Stimulated activated CD8-positive, alpha-beta memory T cell treated with anti-CD3 and anti-CD28 coated beads, Interleukin-7, amount 100 ng/mL, for 48 hours (primary cell): ENCODE data around the gene RIBC2.
"Not testable (repeated sequence)": the region's sequence is repeated elsewhere in the genome, so short reads cannot be mapped to it uniquely, and the experiment has no call there.

Experiments
- DNase-seq, 2 donors: peaks; one replicate each; pipeline ENCODE4 v3.0.0-alpha.2; 2020; ENCODE audit warnings: low read depth in 1 of 2; ENCODE audit errors: extremely low read depth in 1 of 2

RIBC2 gene

DNA sequence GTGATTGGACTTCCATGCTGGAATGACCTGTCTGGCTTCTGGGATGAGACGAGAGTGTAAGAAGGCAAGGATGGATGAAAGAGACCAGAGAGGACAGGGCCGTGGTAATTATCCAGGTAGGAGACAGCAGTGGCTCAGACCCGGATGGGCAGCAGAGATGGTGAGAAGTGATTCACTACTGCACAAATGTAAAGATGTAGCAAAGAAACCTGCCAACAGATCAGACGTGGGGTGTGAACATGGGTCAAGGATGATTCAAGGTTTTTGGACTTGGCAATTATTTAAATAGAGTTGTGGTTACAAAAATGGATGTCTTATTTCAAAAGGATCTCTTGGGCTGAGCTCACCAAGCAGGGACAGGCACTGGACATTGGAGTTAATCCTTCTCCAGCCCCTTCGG is 32.7 kb downstream of the RIBC2 start:
- no peak for DNase-seq

DNA sequence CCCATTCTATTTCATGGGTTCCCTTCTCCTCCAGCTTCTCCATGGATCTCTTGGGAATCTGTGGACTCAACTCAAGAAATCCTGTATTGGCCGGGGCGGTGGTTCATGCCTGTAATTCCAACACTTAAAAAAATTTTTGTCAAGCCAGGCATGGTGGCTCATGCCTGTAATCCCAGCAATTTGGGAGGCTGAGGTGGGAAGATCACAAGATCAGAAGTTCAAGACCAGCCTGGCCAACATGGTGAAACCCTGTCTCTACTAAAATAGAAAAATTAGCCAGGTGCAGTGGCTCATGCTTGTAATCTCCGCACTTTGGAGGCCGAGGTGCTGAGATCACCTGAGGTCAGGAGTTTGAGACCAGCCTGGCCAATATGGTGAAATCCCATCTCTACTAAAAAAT is 34.1 kb downstream of the RIBC2 start:
- DNase-seq = not testable (repeated sequence)

DNA sequence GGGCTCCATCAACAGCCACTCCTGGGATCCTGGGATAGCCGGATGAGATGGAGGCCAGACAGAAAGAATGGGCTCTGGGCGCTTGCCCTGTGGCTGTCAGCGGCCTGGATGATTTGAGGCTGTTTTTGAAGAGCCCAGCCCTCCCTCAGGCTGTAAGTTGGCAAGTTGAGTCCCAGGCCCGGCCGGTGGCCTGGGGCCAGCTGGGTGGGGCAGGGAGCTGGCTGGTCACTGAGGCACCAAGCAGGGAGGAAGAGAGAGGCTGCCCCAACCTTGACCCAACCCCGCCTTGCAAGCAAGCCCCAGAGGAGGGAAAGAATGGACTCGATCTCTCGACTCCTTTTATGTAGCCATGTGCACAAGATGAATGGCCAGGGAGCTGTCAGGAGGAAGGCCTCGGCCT is 34.9 kb downstream of the RIBC2 start:
- no peak for DNase-seq

DNA sequence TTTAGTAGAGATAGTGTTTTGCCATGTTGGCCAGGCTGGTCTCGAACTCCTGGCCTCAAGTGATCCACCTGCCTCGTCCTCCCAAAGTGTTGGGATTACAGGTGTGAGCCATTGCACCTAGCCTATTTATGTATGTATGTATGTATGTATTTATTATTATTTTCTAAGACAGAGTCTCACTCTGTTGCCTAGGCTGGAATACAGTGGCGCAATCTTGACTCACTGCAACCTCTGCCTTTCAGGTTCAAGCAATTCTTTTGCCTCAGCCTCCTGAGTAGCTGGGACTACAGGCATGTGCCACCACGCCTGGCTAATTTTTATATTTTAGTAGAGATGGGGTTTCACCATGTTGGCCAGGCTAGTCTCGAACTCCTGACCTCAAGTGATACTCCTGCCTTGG is 35.9 kb downstream of the RIBC2 start:
- not testable (repeated sequence) for DNase-seq

DNA sequence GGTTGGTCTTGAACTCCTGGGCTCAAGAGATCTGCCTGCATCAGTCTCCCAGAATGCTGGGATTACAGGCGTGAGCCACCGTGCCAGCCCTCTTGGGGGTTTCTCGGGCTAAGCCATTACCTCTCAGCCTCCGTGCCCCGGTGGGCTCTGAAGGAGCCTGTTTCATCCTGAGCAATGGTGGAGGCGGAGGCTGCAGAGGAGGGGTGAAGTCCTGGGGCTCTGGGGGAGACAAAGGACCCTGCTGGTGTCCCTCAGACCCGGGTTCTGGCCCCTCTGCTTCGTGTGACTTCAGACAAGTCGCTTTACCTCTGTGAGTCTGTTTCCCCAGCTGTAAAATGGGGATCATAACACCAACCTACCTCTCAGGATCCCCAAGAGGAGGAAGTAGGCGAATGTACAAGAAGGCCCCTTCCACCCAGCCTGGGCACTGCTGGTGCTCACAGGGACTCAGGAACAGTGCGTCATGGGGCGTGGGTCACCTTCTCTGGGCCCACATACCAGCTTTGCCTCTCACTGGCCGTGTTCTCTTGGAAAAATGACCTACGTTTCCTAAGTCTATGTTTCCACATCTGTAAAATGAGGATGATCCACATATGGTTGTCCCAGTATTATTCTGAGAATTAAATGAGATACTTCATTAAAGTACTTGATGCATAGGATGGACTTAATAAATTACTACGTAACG is 36.8 kb downstream of the RIBC2 start:
- DNase-seq = no peak

DNA sequence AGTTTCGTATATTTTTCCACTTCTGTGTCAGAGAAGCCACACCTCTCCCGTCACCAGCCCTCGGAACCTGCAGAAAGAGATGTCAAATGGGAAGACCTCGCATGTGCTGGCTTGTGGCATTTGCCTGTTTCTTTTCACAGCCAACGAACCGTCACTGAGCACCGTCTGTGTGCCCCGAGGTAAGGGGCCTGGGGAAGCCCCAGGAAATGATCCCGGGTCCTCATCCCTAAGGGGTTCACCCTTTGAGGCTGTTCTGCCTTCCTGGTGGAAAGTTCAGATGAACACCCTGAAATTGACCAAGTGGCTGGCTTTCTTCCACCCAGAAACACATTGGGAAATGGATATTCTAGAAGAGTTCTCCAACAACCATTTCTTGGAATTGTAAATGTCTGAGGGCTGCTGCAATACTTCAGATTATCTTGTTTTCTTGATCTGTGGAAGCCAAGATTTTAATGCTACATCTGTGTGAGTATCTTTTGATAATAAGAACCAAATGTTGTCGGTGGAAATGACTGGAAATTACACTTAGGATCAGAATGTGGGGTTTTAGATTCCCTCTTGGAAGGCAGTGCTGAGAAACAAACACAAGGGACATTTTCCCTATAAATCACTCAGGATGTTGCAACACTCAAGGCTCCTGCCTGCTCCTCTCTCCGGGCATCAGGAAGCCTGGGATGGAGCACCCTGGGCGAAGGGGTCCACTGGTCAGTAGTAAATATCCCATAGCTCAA is 37.6 kb downstream of the RIBC2 start:
- DNase-seq = no peak

DNA sequence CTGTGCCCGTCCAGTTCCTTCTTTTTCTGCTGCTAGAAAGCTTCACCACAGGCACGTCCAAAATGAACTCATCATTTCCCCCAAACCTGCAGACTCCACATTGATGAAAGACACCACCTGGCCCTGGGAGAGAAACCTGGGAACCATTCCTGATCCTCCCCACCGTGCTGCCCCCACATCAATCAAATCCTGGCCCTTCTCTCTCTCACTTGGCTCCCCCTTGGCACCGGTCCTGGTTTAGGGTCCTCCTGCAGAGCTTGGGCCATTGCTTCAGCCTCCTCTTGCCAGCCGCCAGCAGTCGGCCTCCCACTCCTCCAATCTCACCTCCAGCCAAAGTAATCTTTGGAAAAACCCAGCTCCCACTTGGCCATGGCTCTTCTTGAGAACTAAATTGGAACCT is 38.5 kb downstream of the RIBC2 start:
- no peak for DNase-seq

DNA sequence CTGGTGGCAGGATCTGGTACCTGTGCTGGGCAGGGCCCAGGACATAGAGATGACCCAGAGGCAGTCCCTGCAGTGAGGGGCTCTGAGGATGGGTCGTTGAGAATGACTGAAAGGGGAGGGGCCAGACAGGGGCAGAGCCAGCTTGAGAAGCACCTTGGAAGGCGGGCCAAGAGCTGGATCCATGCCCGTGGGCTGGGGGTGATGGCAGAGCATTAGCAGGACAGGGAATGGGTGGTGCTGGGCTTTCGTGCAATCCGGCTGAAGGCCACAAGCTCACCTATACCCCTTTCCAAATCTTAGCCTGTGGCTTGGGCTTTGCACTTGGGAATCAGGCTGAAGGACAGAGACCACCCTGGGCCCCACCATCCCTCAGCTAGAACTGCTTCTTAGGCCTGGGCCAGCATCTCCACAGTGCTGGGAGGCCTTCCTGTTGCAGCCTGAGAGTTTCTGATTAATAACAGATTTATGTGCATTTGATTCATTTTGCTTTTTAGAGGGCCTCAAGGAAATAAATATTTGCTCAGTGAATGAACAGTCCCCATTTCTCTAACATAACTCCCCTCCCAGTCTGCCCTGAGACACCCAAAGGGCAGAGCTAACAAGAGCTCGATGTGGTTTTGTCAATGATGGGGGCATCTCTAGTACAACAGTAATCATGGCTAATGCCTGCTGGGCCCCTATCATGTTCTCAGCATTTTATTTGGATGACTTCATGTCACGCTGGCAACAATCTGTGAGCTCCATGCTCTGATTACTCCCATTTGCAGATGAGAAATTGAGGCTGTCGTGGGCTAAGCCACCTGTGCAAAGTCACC is 39.3 kb downstream of the RIBC2 start:
- no peak for DNase-seq

DNA sequence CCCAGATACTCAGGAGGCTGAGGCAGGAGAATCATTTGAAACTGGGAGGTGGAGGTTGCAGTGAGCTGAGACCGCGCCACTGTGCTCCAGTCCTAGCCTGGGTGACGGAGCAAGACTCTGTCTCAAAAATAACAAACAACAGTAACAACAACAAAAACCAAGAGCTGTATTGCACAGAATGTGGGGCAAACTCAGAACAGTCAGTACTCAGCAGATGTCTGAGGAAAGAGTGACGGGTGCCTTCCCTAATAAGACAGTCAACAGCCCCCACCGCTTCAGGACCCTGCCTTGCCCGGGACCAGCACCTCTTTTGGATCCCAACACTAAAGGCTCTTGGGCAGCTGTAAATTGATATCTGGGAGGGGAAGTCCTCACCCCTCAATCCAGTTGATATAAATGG is 40.3 kb downstream of the RIBC2 start:
- DNase-seq = no peak

DNA sequence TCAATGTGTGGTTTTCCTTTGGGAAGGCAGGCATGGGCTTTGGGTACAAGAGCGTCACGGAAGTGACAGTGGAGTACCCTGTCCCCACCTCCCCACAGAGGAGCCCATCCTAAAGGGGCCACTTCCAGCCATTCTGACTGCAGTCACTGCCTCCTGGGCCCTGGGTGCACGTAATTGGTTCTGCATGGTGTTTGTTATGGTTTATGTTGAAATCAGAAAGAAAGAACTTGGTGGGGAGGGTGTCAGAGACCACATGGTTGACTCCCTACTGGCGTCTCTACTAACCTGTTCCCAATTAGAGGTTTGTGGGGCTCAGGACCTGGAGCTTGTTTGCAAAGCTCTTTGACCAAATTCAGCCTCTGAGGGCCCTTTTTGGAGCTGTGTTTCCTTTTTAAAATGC is 40.8 kb downstream of the RIBC2 start:
- DNase-seq = no peak

DNA sequence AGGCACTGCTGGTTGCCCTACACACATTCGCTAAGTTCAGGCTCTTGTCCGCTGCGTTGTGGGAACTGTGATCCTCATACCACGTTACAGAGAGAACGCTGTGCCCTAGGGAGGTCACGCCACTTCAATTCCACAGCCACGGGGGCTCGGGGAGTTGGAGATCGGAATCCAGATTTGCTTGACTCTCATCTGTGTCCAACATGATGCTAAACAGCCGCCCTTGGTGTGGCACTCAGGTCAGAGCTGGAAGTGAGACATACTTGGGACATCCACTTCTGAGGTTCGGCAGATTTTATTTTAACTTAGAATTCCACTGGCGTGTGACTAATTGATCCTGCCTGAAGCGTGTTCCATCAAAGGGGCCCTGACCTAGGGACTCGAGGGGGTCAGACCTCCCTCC is 41.7 kb downstream of the RIBC2 start:
- DNase-seq = no peak

DNA sequence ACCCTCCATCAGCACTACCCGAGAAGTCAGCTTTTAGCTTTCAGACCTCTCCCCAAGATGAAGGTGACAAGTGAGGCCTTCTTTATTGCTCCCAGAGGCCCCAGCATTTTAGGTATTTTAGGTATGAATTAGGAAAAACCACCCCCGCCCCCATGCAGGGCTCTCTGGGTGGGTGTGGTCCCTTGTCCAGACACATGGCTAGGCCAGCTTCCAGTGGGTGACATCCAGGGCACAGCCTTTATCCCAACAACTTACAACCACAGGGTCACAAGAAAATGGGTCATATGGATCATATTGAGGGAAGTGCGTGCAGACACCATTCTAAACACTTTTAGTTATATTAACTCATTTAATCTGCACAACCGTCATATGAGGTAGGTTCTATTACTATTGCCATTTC is 42.1 kb downstream of the RIBC2 start:
- DNase-seq = no peak

DNA sequence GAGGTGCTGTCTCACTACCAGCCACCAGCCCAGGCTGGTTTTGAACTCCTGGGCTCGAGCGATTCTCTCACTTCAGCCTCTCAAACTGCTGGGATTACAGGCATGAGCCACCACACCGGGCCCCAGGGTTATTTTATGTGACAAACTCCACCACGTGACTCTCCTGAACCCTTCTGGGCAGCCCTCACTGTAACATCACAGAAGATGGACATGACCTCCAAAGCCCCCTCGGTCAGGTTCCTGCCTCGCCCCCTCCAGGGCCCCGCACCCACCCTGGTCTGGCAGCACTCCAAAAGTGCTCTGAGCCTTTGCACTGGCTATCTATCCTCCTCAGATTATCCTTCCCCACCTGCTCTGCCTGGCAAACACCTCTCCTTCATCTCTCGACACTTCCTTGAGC is 43.3 kb downstream of the RIBC2 start:
- no peak for DNase-seq

DNA sequence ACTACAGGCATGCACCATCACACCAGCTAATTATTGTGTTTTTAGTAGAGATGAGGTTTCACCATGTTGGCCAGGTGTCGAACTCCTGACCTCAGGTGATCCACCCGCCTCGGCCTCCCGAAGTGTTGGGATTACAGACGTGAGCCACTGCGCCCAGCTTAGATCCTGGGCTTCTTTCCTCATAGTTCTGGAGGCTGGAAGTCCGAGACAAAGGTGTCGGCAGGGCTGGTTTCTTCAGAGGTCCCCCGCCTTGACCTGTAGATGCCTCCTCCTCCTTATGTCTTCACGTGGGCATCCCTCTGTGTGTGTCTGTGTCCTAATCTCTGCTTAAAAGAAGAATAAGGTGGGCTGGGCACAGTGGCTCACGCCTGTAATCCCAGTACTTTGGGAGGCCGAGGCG is 45.0 kb downstream of the RIBC2 start:
- no peak for DNase-seq

DNA sequence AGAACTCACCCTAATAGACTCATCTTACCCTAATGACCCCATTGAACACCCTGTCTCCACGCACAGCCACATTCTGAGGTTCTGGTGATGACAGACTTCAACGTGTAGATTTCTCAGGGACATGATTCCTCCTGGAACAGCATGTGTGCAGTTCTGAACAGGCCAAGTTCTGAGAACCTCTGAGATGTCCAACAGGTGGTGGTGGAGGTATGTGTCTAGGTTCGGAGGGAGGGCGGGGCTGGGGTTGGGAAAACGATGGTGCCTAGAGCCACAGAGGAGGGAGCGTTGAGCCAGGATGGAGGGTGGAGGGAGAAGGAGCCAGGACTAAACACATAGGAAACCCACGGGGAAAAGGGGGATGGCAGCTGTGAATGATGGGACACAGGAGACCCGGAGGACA is 45.7 kb downstream of the RIBC2 start:
- no peak for DNase-seq

DNA sequence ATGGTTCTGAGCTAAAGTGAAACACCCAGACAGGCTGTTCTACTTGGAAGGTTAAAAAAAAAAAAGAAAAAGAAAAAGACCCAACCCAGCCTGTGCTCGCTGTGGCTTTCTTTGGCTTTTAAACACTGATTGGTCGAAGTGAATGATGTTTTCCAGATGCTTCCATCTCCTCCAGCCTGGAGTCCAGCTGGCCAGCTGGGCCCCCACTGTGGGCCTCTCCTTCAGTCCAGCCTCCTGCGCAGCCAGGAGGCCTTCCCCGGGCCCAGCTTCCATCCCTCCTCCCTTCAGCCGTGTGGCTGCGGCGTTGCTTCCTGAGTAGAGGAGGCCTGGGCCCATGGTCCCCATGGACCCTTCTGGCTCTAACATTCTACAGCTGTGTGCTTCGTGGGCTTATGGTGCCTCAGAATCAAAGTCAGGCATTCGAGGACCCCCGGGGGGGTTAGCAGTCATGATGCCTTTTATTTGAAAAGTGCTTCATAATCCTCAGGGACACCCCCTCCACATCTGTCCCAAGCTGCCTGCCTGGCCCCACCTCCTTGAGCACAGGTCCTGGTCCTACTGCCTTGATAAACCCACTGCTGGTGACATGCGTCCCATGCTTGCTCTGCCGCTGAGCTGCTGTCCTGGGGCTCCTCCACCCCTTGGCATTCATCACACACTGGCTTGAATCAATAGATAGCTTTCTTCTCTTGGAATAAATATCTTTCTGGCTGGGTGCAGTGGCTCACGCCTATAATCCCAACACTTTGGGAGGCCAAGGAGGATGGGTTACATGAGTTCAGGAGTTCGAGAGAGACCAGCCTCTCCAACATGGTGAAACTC is 47.0 kb downstream of the RIBC2 start:
- DNase-seq = no peak

DNA sequence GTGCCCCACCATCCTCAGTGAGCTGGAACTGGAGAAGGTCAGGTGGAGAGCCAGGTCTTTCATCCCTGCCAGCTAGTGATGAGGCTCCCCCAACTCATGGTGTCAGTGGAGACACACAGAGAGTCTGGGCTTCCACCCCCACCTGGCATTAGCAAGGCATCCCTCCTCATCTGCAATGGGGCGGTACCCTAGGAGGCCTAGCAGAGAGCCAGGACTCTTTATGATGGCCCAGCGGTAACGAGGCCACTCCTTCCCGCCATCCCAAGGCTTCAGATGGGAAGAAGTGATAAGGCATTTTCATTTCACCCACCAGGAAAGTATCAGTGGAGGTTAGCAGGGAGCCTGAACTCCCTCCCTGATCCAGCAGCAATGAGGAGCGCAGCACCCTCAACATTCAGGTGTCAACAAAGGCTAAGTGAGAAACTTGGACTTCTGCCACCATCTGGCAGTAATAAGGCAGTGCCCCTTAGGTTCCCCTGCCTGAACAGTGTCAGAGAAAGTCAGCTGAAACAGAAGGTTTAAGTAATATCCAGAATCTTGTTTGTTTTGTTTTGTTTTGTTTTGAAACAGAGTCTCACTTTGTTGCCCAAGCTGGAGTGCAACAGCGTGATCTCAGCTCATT is 48.7 kb downstream of the RIBC2 start:
- DNase-seq = no peak

DNA sequence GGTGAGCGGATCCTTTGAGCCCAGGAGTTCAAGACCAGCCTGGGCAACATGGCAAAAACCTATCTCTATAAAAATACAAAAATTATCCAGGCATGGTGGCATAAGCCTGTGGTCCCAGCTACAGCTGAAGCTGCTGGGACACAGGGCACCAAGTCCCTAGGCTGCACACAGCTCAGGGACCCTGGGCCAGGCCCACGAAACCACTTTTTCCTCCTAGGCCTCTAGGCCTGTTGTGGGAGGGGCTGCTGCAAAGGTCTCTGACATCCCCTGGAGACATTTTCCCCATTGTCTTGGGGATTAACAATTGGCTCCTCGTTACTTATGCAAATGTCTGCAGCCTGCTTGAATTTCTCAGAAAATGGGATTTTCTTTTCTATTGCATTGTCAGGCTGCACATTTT is 50.2 kb downstream of the RIBC2 start:
- DNase-seq = not testable (repeated sequence)

DNA sequence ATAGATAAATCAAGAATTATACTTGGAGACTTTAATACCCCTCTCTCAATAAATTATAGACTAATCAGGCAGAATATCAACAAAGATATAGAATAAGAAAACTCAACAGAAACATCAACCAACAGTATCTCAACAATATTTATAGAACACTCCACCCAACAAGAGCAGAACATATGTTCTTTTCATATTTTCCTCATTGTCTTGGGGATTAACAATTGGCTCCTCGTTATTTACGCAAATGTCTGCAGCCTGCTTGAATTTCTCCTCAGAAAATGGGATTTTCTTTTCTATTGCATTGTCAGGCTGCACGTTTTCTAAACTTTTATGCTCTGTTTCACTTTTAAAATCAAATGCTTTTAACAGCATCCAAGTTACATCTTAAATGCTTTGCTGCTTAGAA is 52.1 kb downstream of the RIBC2 start:
- DNase-seq = no peak

DNA sequence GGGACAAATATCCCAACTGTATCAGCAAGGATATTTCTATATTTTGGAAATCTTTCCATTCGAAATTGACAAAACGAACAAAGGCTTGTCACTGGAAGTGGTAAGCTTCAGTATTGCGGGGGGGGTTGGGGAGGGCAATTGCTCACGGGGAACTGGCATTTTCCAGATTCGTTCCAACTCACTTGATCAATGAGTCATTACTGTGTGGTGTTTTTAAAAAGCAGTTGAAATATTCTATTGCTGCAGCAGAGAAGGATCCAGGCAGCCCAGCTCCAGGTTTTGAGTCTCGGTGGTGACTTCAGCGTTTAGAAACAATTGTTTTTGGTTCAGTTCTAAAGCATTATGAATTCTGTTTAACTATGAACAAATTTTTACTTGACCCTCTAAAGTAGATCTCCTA is 55.4 kb downstream of the RIBC2 start:
- no peak for DNase-seq
